SK-N-SH treated with all-trans-retinoic acid at 6 μM for 48 hours (cell line): ENCODE measurements around the gene AIMP2.

Experiments
- ATAC-seq: fragments of 200-7000 bp; cut with Tn5 transposase; 3 replicates; pipeline ENCODE4 v1.9.1; 2020; ENCODE audit warnings: mild to moderate bottlenecking, moderate library complexity
- ARNTL ChIP-seq: fragments of 450-650 bp; formaldehyde crosslinking; IDR thresholded peaks from 2 replicates; pipeline ENCODE4 v1.5.0; 2020; ENCODE audit warnings: low read depth, mild to moderate bottlenecking, moderate library complexity, borderline replicate concordance
- BACH2 ChIP-seq: fragments of 250-450 bp; sonication (Bioruptor Pico); IDR thresholded peaks from 2 replicates; pipeline ENCODE4 v1.9.0; 2021; ENCODE audit warnings: mild to moderate bottlenecking, borderline replicate concordance
- CREB5 ChIP-seq: fragments of 250-450 bp; sonication (Bioruptor Pico); IDR thresholded peaks from 2 replicates; pipeline ENCODE4 v1.5.1; 2020; ENCODE audit warnings: low read depth, mild to moderate bottlenecking, moderate library complexity
- CSDC2 ChIP-seq: fragments of 250-450 bp; sonication (Bioruptor Pico); IDR thresholded peaks from 2 replicates; pipeline ENCODE4 v1.5.0; 2020; ENCODE audit warnings: mild to moderate bottlenecking, moderate library complexity
- ESRRG ChIP-seq: fragments of 250-450 bp; sonication (Bioruptor Pico); IDR thresholded peaks from 2 replicates; pipeline ENCODE4 v1.6.1; 2021; ENCODE audit warnings: mild to moderate bottlenecking
- GLIS3 ChIP-seq: fragments of 250-450 bp; sonication (Bioruptor Pico); IDR thresholded peaks from 2 replicates; pipeline ENCODE4 v1.5.0; 2020; ENCODE audit warnings: mild to moderate bottlenecking, moderate library complexity
- ISL1 ChIP-seq: fragments of 250-450 bp; sonication (Bioruptor Pico); IDR thresholded peaks from 2 replicates; pipeline ENCODE4 v2.1.2; 2022; ENCODE audit warnings: mild to moderate bottlenecking, moderate library complexity
- OSR1 ChIP-seq: fragments of 250-450 bp; sonication (Bioruptor Pico); IDR thresholded peaks from 2 replicates; pipeline ENCODE4 v1.8.0; 2022; ENCODE audit warnings: moderate library complexity, mild to moderate bottlenecking, inconsistent platforms
- PPARA ChIP-seq: fragments of 250-450 bp; sonication (Bioruptor Pico); IDR thresholded peaks from 2 replicates; pipeline ENCODE4 v1.5.0; 2020; ENCODE audit warnings: mild to moderate bottlenecking, borderline replicate concordance
- RARB ChIP-seq: fragments of 250-450 bp; sonication (Bioruptor Pico); IDR thresholded peaks from 2 replicates; pipeline ENCODE4 v1.8.0; 2021; ENCODE audit warnings: mild to moderate bottlenecking, moderate library complexity
- SNAI2 ChIP-seq: fragments of 250-450 bp; sonication (Bioruptor Pico); IDR thresholded peaks from 2 replicates; pipeline ENCODE4 v1.5.0; 2020; ENCODE audit warnings: mild to moderate bottlenecking, moderate library complexity
- TCF4 ChIP-seq: fragments of 250-450 bp; sonication (Bioruptor Pico); IDR thresholded peaks from 2 replicates; pipeline ENCODE4 v1.8.0; 2021; ENCODE audit warnings: mild to moderate bottlenecking, moderate library complexity, borderline replicate concordance
- TSHZ2 ChIP-seq: fragments of 250-450 bp; sonication (Bioruptor Pico); IDR thresholded peaks from 2 replicates; pipeline ENCODE4 v1.5.0; 2020; ENCODE audit warnings: mild to moderate bottlenecking, moderate library complexity
- ZC3H10 ChIP-seq: fragments of 250-450 bp; sonication (Bioruptor Pico); IDR thresholded peaks from 2 replicates; pipeline ENCODE4 v1.5.1; 2021; ENCODE audit warnings: mild to moderate bottlenecking, moderate library complexity
- ZFP3 ChIP-seq: fragments of 250-450 bp; sonication (Bioruptor Pico); IDR thresholded peaks from 2 replicates; pipeline ENCODE4 v1.5.0; 2020; ENCODE audit warnings: mild to moderate bottlenecking, moderate library complexity
- ZFP30 ChIP-seq: fragments of 450-650 bp; formaldehyde crosslinking; IDR thresholded peaks from 2 replicates; pipeline ENCODE4 v1.5.0; 2022; ENCODE audit warnings: mild to moderate bottlenecking, moderate library complexity
- ZNF565 ChIP-seq: fragments of 450-650 bp; formaldehyde crosslinking; conservative IDR thresholded peaks from 2 replicates; pipeline ENCODE4 v1.5.0; 2020; ENCODE audit warnings: low read depth, mild to moderate bottlenecking, moderate library complexity
- ZNF8 ChIP-seq: fragments of 450-650 bp; formaldehyde crosslinking; IDR thresholded peaks from 2 replicates; pipeline ENCODE4 v1.5.0; 2020; ENCODE audit warnings: mild to moderate bottlenecking, moderate library complexity
- TF ChIP-seq, protein P1 (sequence below): fragments of 250-450 bp; sonication (Bioruptor Pico); IDR thresholded peaks from 2 replicates; pipeline ENCODE4 v1.8.0; 2020; ENCODE audit warnings: mild to moderate bottlenecking, moderate library complexity, borderline replicate concordance
- TF ChIP-seq, protein P2 (sequence below): fragments of 250-450 bp; sonication (Bioruptor Pico); IDR thresholded peaks from 2 replicates; pipeline ENCODE4 v1.8.0; 2021; ENCODE audit warnings: low read depth, mild to moderate bottlenecking, moderate library complexity, borderline replicate concordance
- TF ChIP-seq, protein P3 (sequence below): fragments of 250-450 bp; sonication (Bioruptor Pico); IDR thresholded peaks from 2 replicates; pipeline ENCODE4 v1.5.1; 2021; ENCODE audit warnings: mild to moderate bottlenecking, moderate library complexity

The AIMP2 gene

GRCh38 chr7:6032641-6033040 is 23.6 kb downstream of the AIMP2 start:
- TF ChIP-seq SNAI2 (CRISPR knock-in tag) = no peak
- no peak for TF ChIP-seq RARB (CRISPR knock-in tag)
- TF ChIP-seq CREB5 (CRISPR knock-in tag) = no peak
- no peak for ATAC-seq

DNA sequence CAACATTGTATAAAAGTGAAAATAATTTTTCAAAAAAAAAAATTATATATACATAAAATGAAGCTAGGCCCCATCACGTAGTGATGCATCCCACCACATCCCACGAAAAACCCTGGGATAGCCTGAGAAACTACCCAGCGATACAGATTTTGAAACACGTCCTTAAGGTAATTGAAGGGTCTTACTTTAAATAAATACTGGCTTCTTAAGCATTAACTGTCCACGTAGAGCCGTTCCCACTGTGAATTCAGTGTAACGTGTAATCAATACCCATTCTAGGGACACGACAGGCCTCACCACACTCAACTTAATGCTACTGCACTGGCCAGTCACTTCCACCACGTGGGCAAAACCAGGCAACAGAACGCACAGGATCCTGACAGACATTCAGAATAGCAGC is 26.1 kb downstream of the AIMP2 start:
- TF ChIP-seq ZNF8 = no peak
- TF ChIP-seq PPARA (CRISPR knock-in tag) = no peak
- no peak for TF ChIP-seq CSDC2 (CRISPR knock-in tag)
- TF ChIP-seq TCF4 = no peak
- TF ChIP-seq ARNTL (CRISPR knock-in tag) = no peak
- TF ChIP-seq, protein P1, sequence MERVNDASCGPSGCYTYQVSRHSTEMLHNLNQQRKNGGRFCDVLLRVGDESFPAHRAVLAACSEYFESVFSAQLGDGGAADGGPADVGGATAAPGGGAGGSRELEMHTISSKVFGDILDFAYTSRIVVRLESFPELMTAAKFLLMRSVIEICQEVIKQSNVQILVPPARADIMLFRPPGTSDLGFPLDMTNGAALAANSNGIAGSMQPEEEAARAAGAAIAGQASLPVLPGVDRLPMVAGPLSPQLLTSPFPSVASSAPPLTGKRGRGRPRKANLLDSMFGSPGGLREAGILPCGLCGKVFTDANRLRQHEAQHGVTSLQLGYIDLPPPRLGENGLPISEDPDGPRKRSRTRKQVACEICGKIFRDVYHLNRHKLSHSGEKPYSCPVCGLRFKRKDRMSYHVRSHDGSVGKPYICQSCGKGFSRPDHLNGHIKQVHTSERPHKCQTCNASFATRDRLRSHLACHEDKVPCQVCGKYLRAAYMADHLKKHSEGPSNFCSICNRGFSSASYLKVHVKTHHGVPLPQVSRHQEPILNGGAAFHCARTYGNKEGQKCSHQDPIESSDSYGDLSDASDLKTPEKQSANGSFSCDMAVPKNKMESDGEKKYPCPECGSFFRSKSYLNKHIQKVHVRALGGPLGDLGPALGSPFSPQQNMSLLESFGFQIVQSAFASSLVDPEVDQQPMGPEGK (CRISPR knock-in tag) = no peak
- TF ChIP-seq ESRRG = no peak
- TF ChIP-seq ZFP3 (CRISPR knock-in tag) = no peak
- no peak for TF ChIP-seq OSR1 (CRISPR knock-in tag)
- no peak for TF ChIP-seq ZNF565 (CRISPR knock-in tag)

GRCh38 chr7:6035686-6036085 is 26.6 kb downstream of the AIMP2 start:
- ATAC-seq = no peak
- TF ChIP-seq, protein P2, sequence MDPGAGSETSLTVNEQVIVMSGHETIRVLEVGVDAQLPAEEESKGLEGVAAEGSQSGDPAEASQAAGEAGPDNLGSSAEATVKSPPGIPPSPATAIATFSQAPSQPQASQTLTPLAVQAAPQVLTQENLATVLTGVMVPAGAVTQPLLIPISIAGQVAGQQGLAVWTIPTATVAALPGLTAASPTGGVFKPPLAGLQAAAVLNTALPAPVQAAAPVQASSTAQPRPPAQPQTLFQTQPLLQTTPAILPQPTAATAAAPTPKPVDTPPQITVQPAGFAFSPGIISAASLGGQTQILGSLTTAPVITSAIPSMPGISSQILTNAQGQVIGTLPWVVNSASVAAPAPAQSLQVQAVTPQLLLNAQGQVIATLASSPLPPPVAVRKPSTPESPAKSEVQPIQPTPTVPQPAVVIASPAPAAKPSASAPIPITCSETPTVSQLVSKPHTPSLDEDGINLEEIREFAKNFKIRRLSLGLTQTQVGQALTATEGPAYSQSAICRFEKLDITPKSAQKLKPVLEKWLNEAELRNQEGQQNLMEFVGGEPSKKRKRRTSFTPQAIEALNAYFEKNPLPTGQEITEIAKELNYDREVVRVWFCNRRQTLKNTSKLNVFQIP (CRISPR knock-in tag) = no peak
- TF ChIP-seq OSR1 (CRISPR knock-in tag) (no peak), TCF4 (no peak), ISL1 (CRISPR knock-in tag) (no peak), RARB (CRISPR knock-in tag) (no peak), SNAI2 (CRISPR knock-in tag) (no peak), CREB5 (CRISPR knock-in tag) (no peak), TSHZ2 (no peak), BACH2 (CRISPR knock-in tag) (no peak), ZC3H10 (CRISPR knock-in tag) (no peak), ZNF8 (no peak), ZFP30 (no peak), ESRRG (no peak), ZNF565 (CRISPR knock-in tag) (no peak), ARNTL (CRISPR knock-in tag) (no peak), GLIS3 (CRISPR knock-in tag) (no peak), CSDC2 (CRISPR knock-in tag) (no peak), ZFP3 (CRISPR knock-in tag) (no peak)
- TF ChIP-seq, protein P3, sequence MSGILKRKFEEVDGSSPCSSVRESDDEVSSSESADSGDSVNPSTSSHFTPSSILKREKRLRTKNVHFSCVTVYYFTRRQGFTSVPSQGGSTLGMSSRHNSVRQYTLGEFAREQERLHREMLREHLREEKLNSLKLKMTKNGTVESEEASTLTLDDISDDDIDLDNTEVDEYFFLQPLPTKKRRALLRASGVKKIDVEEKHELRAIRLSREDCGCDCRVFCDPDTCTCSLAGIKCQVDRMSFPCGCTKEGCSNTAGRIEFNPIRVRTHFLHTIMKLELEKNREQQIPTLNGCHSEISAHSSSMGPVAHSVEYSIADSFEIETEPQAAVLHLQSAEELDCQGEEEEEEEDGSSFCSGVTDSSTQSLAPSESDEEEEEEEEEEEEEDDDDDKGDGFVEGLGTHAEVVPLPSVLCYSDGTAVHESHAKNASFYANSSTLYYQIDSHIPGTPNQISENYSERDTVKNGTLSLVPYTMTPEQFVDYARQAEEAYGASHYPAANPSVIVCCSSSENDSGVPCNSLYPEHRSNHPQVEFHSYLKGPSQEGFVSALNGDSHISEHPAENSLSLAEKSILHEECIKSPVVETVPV (CRISPR knock-in tag) = no peak
- TF ChIP-seq, protein P1 (CRISPR knock-in tag) = no peak
- TF ChIP-seq, all 23 proteins: peak for 0

More for the DNA sequence above, 26.1 kb downstream of the AIMP2 start:
- ATAC-seq = no peak
